Suprapubic skin (tissue), 4 donors: Measurements from ENCODE around the gene SARM1. TPM values are rescaled to one million over a fixed set of nuclear protein-coding genes. Genes with fewer than 3 reads are reported as not detected.
"Not testable (repeated sequence)": the region's sequence is repeated elsewhere in the genome, so short reads cannot be mapped to it uniquely, and the experiment has no call there.

Source experiments
- DNase-seq, 2 donors: peaks; one replicate each; pipeline ENCODE4 v3.0.0-alpha.2; 2019; ENCODE audit warnings: low spot score in 2 of 2
- H3K27ac ChIP-seq: fragments of 200-600 bp; sonication (generic); one replicate; pipeline ENCODE4 v1.5.1; 2019
- H3K27me3 ChIP-seq: fragments of 200-600 bp; sonication (generic); one replicate; pipeline ENCODE4 v1.5.1; 2019
- H3K36me3 ChIP-seq: fragments of 200-600 bp; sonication (generic); one replicate; pipeline ENCODE4 v1.5.1; 2019
- H3K4me1 ChIP-seq: fragments of 200-600 bp; sonication (generic); one replicate; pipeline ENCODE4 v1.5.1; 2019
- H3K4me3 ChIP-seq: fragments of 200-600 bp; sonication (generic); one replicate; pipeline ENCODE4 v1.5.1; 2019; ENCODE audit warnings: mild to moderate bottlenecking
- H3K9me3 ChIP-seq: fragments of 200-600 bp; sonication (generic); one replicate; pipeline ENCODE4 v1.5.1; 2019
- CTCF ChIP-seq, 2 donors: fragments of 200-600 bp in 1 of 2; fragments of 450-650 bp in 1 of 2; sonication (generic) in 1 of 2; IDR thresholded peaks; one replicate each; pipeline ENCODE4 v1.5.1; 2016 to 2019; ENCODE audit warnings: antibody characterized with exemption in 2 of 2, mild to moderate bottlenecking in 1 of 2, moderate library complexity in 1 of 2
- EP300 ChIP-seq: sonication (generic); formaldehyde crosslinking; IDR thresholded peaks from one replicate; pipeline ENCODE4 v1.6.1; 2017; ENCODE audit warnings: antibody characterized with exemption
- POLR2A ChIP-seq, 2 donors: fragments of 450-650 bp; IDR thresholded peaks; one replicate each; pipeline ENCODE4 v1.6.1; 2017; ENCODE audit warnings: antibody characterized with exemption in 2 of 2, mild to moderate bottlenecking in 2 of 2, moderate library complexity in 2 of 2
- POLR2AphosphoS5 ChIP-seq, 3 donors: sonication (generic); formaldehyde crosslinking; IDR thresholded peaks; one replicate each; pipeline ENCODE4 v1.6.1; 2017; ENCODE audit warnings: antibody characterized with exemption in 3 of 3
- WGBS: methylation state at CpG from one replicate; pipeline ENCODE4 v1.1.5; 2018; 5-methylcytosine and 5-hydroxymethylcytosine counted together
- total RNA-seq, 4 donors: library from RNA; depleted of rRNA; stranded (reverse); fragments of >200 nt; gene quantifications; one replicate each; pipeline ENCODE4 v1.1.0, GENCODE V29; 2016

SARM1 gene
- total RNA-seq, 4 donors from 2014 or later = 4.0 to 17.7 (median 11.6) TPM

DNA sequence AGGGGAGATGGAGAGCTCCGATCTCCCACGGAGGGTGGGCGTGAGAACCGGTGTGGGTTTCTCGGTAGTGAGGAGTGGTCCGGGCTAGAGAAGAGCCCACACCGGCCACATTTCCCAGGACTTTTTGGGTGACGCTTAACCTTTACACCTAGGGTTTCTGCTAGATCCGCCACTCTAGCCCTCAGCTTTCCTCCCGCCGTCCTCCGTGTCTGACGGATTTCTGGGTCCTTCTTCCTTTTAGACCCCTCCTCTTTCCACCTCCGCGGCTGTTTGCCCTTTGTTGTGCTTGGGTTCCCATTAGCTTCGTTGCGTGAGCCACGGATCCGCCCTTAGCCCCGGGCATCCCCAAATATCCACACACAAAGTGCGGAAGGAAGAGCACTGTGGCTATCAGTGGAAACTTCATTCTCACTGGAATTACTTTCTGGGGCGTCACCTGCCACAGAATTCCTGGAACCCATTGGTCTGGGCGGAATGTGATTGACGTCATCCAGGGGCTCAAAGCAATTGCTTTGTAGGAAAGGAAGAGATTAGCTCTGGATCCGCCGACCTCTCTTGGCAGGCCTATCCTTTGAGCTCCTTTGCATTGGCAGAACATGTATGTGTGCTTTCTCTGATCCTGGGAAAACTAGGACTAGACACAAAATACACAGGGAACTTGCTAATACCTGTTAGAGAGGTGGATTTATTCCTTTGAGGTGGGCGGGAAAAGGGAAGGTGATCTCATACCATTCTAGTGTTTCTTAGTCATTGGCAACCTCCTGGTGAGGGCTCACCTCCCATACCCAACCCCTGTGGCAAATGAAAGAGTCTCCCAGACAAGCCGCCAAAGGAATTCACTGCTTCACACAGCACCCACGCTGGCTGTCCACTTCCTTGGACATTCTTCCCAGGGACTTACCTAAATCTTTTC, 35.3 kb upstream of the SARM1 start:
- Histone ChIP-seq H3K27ac (peak overlapping the region; percentile 98), H3K9me3 (no peaks in the 10 kb centered on the region), H3K4me1 (peaks cover 50% of the 10 kb centered on the region), H3K36me3 (peaks cover 22% of the 10 kb centered on the region), H3K4me3 (peak overlapping the region; percentile 87), H3K27me3 (no peaks in the 10 kb centered on the region)
- WGBS = 6% methylated on average over 26 of the region's 29 CpGs
- no peak for TF ChIP-seq EP300
- no peak for TF ChIP-seq POLR2A (IDR thresholded peaks at IDR 0.05)
- TF ChIP-seq POLR2AphosphoS5 (IDR thresholded peaks at IDR 0.05) = peak in 1 of 3 donors; percentile 51
- TF ChIP-seq CTCF (IDR thresholded peaks at IDR 0.05) = no peak
- peak in 1 of 2 donors; percentile 86 for DNase-seq

DNA sequence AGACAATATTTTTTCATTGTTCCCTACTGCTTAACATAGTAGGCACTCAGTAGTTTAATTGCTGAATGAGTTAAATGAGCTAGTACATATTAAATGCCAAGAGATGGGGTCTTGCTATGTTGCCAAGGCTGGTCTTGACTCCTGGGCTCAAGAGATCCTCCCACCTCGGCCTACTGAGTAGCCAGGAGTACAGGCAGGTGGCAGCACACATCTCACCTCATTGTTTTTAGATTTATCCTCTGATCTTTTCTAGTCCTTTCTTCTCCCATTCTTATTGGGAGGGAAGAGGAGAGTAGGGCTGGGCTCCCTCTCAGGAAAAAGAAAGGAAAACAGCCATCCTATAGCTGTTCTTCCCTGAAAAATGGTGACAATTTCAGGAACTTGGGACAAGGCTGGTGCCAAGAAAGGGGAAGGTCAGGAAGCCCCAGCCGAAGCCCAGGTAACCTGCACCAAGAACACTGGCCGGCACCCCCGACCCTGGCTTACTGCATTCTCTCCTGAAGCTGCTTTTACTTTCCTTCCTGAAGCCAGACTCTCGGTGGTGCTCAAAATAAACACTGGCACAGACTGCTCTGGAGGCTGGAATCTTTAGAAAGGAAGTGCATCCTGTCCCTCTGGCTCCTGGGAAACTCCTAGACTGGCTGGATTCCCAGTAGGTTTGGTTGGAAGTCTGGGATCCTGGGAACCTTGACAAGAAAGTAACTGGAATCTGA, 33.3 kb upstream of the SARM1 start:
- H3K27ac ChIP-seq = peak overlapping the region; percentile 9

GRCh38 chr17:28338769-28339212, 32.7 kb upstream of the SARM1 start:
- peaks cover 38% of the 10 kb centered on the region for H3K4me1 ChIP-seq
- not testable (repeated sequence) for H3K27ac ChIP-seq, H3K4me3 ChIP-seq, DNase-seq, H3K27me3 ChIP-seq, H3K9me3 ChIP-seq
- H3K36me3 ChIP-seq = peaks cover 41% of the 10 kb centered on the region
- WGBS = 80% methylated on average over 8 of the region's 8 CpGs

More for the DNA sequence above, 33.3 kb upstream of the SARM1 start:
- H3K27me3 ChIP-seq = no peaks in the 10 kb centered on the region
- no peak for TF ChIP-seq EP300
- no peak for TF ChIP-seq POLR2AphosphoS5 (IDR thresholded peaks at IDR 0.05)
- TF ChIP-seq POLR2A (IDR thresholded peaks at IDR 0.05) = no peak
- TF ChIP-seq CTCF (IDR thresholded peaks at IDR 0.05) = no peak
- no peak overlapping the region for H3K4me3 ChIP-seq
- no peaks in the 10 kb centered on the region for H3K9me3 ChIP-seq
- peaks cover 35% of the 10 kb centered on the region for H3K36me3 ChIP-seq
- 83% methylated on average over 4 of the region's 5 CpGs for WGBS
- DNase-seq = no peak
- peaks cover 44% of the 10 kb centered on the region for H3K4me1 ChIP-seq

DNA sequence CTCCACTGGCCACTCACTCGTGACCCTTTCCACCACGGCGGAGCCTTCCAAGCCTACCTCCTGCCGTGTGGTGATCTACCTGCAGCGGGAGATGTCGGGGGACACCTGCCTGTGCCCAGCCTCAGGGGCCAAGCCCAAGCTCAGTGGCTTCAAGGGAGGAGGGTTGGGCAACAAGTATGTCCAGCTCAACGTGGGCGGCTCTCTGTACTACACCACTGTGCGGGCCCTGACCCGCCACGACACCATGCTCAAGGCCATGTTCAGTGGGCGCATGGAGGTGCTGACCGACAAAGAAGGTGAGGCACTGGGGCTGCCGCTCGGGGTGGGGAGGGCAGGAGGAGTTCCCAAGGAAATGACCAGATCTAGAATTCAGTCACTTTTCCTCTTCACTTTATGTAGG, 32.1 kb upstream of the SARM1 start:
- no peaks in the 10 kb centered on the region for H3K9me3 ChIP-seq
- no peak for TF ChIP-seq CTCF (IDR thresholded peaks at IDR 0.05)
- TF ChIP-seq POLR2A (IDR thresholded peaks at IDR 0.05) = no peak
- TF ChIP-seq POLR2AphosphoS5 (IDR thresholded peaks at IDR 0.05) = no peak
- TF ChIP-seq EP300 = no peak
- H3K27ac ChIP-seq = no peak overlapping the region
- no peak overlapping the region for H3K4me3 ChIP-seq
- peaks cover 48% of the 10 kb centered on the region for H3K36me3 ChIP-seq
- H3K27me3 ChIP-seq = no peaks in the 10 kb centered on the region
- WGBS = 93% methylated on average over 15 of the region's 15 CpGs
- peaks cover 32% of the 10 kb centered on the region for H3K4me1 ChIP-seq
- no peak for DNase-seq

DNA sequence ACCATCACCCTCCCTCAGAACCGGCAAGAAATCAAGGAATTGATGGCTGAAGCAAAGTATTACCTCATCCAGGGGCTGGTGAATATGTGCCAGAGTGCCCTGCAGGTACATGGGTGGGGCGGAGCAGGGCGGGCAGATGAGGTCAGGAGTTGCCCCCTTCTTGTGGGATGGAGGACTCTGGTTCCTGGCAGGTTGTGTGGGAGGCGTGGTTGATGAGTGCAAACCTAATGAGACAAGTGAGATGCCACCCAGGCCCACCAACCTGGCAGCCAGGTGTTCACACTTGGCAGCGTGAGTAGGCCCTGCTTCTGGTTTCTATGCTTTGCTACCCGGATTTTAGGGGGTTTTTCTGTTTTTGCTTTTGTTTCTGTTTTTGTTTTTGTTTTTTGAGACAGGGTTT, 31.1 kb upstream of the SARM1 start:
- H3K36me3 ChIP-seq = peaks cover 57% of the 10 kb centered on the region
- H3K27ac ChIP-seq = no peak overlapping the region
- H3K4me1 ChIP-seq = peaks cover 26% of the 10 kb centered on the region
- WGBS = 71% methylated on average over 6 of the region's 6 CpGs
- DNase-seq = no peak
- no peak overlapping the region for H3K4me3 ChIP-seq
- no peaks in the 10 kb centered on the region for H3K27me3 ChIP-seq
- no peak for TF ChIP-seq EP300
- no peak for TF ChIP-seq POLR2AphosphoS5 (IDR thresholded peaks at IDR 0.05)
- TF ChIP-seq POLR2A (IDR thresholded peaks at IDR 0.05) = no peak
- TF ChIP-seq CTCF (IDR thresholded peaks at IDR 0.05) = no peak
- H3K9me3 ChIP-seq = no peaks in the 10 kb centered on the region
